Left renal cortex interstitium (tissue), 4 donors: ENCODE results near the gene XXYLT1. TPM values are rescaled to one million over a fixed set of nuclear protein-coding genes. Genes with fewer than 3 reads are reported as not detected.
"Not testable (repeated sequence)": the region's sequence is repeated elsewhere in the genome, so short reads cannot be mapped to it uniquely, and the experiment has no call there.

Source experiments
- DNase-seq, 4 donors: peaks; one replicate each; pipeline ENCODE4 v3.0.0-alpha.2; 2013; ENCODE audit warnings: low read depth in 4 of 4, low spot score in 2 of 4, missing footprints in 1 of 4
- polyA plus RNA-seq, 4 donors: library from polyadenylated mRNA; unstranded; fragments of 120-200 nt; gene quantifications; one replicate each; pipeline ENCODE4 v1.2.1, GENCODE V29; 2013; ENCODE audit not compliant: insufficient read length in 4 of 4

The XXYLT1 gene
- polyA plus RNA-seq, 4 donors, result 25.6 to 36.9 (median 30.8) TPM

- no peak for DNase-seq
Measured at GRCh38 chr3:195236076-195236798, 34.7 kb downstream of the XXYLT1 start.

- no peak for DNase-seq
Measured at GRCh38 chr3:195230244-195230643, 40.7 kb downstream of the XXYLT1 start.

GRCh38 chr3:195228886-195229285, 42.1 kb downstream of the XXYLT1 start:
- not testable (repeated sequence) for DNase-seq

GRCh38 chr3:195227871-195228270, 43.1 kb downstream of the XXYLT1 start:
- DNase-seq, result no peak

- no peak for DNase-seq
Measured at GRCh38 chr3:195226900-195227447, 44.0 kb downstream of the XXYLT1 start.

- no peak for DNase-seq
Measured at GRCh38 chr3:195226445-195226844, 44.5 kb downstream of the XXYLT1 start.

GRCh38 chr3:195224980-195225580, 45.9 kb downstream of the XXYLT1 start:
- DNase-seq, result no peak

GRCh38 chr3:195224156-195224979, 46.6 kb downstream of the XXYLT1 start:
- DNase-seq, result no peak

- no peak for DNase-seq
Measured at GRCh38 chr3:195221876-195222617, 48.9 kb downstream of the XXYLT1 start.

- DNase-seq, result no peak
Measured at GRCh38 chr3:195221015-195221853, 49.7 kb downstream of the XXYLT1 start.

- no peak for DNase-seq
Measured at GRCh38 chr3:195219351-195220230, 51.4 kb downstream of the XXYLT1 start.

- not testable (repeated sequence) for DNase-seq
Measured at GRCh38 chr3:195218331-195218730, 52.6 kb downstream of the XXYLT1 start.

- DNase-seq, result not testable (repeated sequence)
Measured at GRCh38 chr3:195215576-195215975, 55.4 kb downstream of the XXYLT1 start.

- DNase-seq, result no peak
Measured at GRCh38 chr3:195214381-195214780, 56.6 kb downstream of the XXYLT1 start.

GRCh38 chr3:195213639-195214315, 57.2 kb downstream of the XXYLT1 start:
- DNase-seq, result no peak

- no peak for DNase-seq
Measured at GRCh38 chr3:195212749-195213375, 58.1 kb downstream of the XXYLT1 start.

GRCh38 chr3:195212033-195212748, 58.8 kb downstream of the XXYLT1 start:
- DNase-seq, result no peak
